HL-60 (cell line): Measurements from ENCODE around the gene EVC.

Experiments
- GABPA ChIP-seq: IDR thresholded peaks from 2 replicates; pipeline ENCODE4 v1.6.1; 2012; ENCODE audit warnings: low read depth
- POLR2AphosphoS5 ChIP-seq: IDR thresholded peaks from 2 replicates; pipeline ENCODE4 v1.6.1; 2012; ENCODE audit warnings: low read depth
- SPI1 ChIP-seq: IDR thresholded peaks from 2 replicates; pipeline ENCODE4 v1.6.1; 2012; ENCODE audit warnings: low read depth, mild to moderate bottlenecking, borderline replicate concordance
- TF ChIP-seq, protein P1 (sequence below): IDR thresholded peaks from one replicate; pipeline ENCODE4 v1.5.1; 2011; ENCODE audit warnings: low read length, control low read depth, inconsistent platforms; ENCODE audit not compliant: insufficient read depth
- TF ChIP-seq, protein P2 (sequence below): IDR thresholded peaks from 2 replicates; pipeline ENCODE4 v1.6.1; 2012; ENCODE audit warnings: low read depth; ENCODE audit not compliant: insufficient replicate concordance

DNA sequence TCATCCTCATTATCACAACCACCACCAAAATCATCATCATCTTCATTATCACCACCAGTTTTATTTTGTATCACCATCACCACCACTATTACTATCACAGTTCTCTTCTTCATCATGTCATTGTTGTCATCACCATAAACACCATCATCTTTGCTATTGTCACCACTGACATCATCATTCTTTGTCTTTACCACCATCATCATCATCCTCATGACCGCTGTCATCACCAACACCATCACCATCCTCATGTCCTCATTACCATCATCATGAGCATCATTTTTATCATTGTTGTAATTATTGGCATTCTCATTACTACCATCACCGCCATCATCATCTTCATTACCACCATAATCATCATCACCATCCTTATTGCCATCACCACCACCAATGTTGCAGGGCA is 31.4 kb downstream of the EVC start:
- TF ChIP-seq POLR2AphosphoS5 (no peak), GABPA (no peak), SPI1 (no peak)
- TF ChIP-seq, protein P1, sequence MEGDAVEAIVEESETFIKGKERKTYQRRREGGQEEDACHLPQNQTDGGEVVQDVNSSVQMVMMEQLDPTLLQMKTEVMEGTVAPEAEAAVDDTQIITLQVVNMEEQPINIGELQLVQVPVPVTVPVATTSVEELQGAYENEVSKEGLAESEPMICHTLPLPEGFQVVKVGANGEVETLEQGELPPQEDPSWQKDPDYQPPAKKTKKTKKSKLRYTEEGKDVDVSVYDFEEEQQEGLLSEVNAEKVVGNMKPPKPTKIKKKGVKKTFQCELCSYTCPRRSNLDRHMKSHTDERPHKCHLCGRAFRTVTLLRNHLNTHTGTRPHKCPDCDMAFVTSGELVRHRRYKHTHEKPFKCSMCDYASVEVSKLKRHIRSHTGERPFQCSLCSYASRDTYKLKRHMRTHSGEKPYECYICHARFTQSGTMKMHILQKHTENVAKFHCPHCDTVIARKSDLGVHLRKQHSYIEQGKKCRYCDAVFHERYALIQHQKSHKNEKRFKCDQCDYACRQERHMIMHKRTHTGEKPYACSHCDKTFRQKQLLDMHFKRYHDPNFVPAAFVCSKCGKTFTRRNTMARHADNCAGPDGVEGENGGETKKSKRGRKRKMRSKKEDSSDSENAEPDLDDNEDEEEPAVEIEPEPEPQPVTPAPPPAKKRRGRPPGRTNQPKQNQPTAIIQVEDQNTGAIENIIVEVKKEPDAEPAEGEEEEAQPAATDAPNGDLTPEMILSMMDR, result no peak
- TF ChIP-seq, protein P2, sequence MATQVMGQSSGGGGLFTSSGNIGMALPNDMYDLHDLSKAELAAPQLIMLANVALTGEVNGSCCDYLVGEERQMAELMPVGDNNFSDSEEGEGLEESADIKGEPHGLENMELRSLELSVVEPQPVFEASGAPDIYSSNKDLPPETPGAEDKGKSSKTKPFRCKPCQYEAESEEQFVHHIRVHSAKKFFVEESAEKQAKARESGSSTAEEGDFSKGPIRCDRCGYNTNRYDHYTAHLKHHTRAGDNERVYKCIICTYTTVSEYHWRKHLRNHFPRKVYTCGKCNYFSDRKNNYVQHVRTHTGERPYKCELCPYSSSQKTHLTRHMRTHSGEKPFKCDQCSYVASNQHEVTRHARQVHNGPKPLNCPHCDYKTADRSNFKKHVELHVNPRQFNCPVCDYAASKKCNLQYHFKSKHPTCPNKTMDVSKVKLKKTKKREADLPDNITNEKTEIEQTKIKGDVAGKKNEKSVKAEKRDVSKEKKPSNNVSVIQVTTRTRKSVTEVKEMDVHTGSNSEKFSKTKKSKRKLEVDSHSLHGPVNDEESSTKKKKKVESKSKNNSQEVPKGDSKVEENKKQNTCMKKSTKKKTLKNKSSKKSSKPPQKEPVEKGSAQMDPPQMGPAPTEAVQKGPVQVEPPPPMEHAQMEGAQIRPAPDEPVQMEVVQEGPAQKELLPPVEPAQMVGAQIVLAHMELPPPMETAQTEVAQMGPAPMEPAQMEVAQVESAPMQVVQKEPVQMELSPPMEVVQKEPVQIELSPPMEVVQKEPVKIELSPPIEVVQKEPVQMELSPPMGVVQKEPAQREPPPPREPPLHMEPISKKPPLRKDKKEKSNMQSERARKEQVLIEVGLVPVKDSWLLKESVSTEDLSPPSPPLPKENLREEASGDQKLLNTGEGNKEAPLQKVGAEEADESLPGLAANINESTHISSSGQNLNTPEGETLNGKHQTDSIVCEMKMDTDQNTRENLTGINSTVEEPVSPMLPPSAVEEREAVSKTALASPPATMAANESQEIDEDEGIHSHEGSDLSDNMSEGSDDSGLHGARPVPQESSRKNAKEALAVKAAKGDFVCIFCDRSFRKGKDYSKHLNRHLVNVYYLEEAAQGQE, result no peak
